GM18951 (cell line): ENCODE results near the gene CMC1.

Source experiments
- POLR2A ChIP-seq: IDR thresholded peaks from 4 replicates; pipeline ENCODE4 v1.6.1; 2011; ENCODE audit warnings: mild to moderate bottlenecking; ENCODE audit not compliant: insufficient read length, insufficient read depth; ENCODE audit errors: extremely low read depth
- in situ Hi-C: fragments of 300-500 bp; cut with MboI; formaldehyde crosslinking; loops from one replicate; pipeline ENCODE4 v1.12.0; 2022; ENCODE audit warnings: low sequenced_read_pairs, mixed read lengths, inconsistent platforms; ENCODE audit not compliant: unreplicated experiment

The CMC1 gene

GRCh38 chr3:28294667-28295413 is 53.4 kb downstream of the CMC1 start:
- TF ChIP-seq POLR2A: no peak
- in situ Hi-C loops: no loop called here

- in situ Hi-C loops: no loop called here
These were observed 54.6 kb downstream of the CMC1 start for GRCh38 chr3:28295898-28296490.

GRCh38 chr3:28299705-28300104 is 58.3 kb downstream of the CMC1 start:
- in situ Hi-C loops: no loop called here
- no peak for TF ChIP-seq POLR2A

More at GRCh38 chr3:28295898-28296490, 54.6 kb downstream of the CMC1 start:
- TF ChIP-seq POLR2A: no peak

- TF ChIP-seq POLR2A: no peak
- in situ Hi-C loops: no loop called here
These were observed 59.0 kb downstream of the CMC1 start for GRCh38 chr3:28300345-28300962.

- in situ Hi-C loops: no loop called here
- TF ChIP-seq POLR2A: no peak
These were observed 60.3 kb downstream of the CMC1 start for GRCh38 chr3:28301688-28302087.

- in situ Hi-C loops: no loop called here
- no peak for TF ChIP-seq POLR2A
These were observed 66.8 kb downstream of the CMC1 start for GRCh38 chr3:28308196-28308595.

GRCh38 chr3:28315711-28316110 is 74.3 kb downstream of the CMC1 start:
- no peak for TF ChIP-seq POLR2A
- in situ Hi-C loops: no loop called here

- TF ChIP-seq POLR2A: no peak
- in situ Hi-C loops: no loop called here
These were observed 74.8 kb downstream of the CMC1 start for GRCh38 chr3:28316226-28316625.

- no peak for TF ChIP-seq POLR2A
- in situ Hi-C loops: no loop called here
These were observed 76.1 kb downstream of the CMC1 start for GRCh38 chr3:28317438-28318022.

GRCh38 chr3:28320981-28321380 is 79.6 kb downstream of the CMC1 start:
- TF ChIP-seq POLR2A: no peak
- in situ Hi-C loops: no loop called here

- in situ Hi-C loops: no loop called here
- TF ChIP-seq POLR2A: no peak
These were observed 81.0 kb downstream of the CMC1 start for GRCh38 chr3:28322464-28322863.

GRCh38 chr3:28326458-28326926 is 85.1 kb downstream of the CMC1 start:
- TF ChIP-seq POLR2A: no peak
- in situ Hi-C loops: no loop called here
